Loucy (cell line): ENCODE measurements around the gene EMC10.

Experiments used
- EZH2phosphoT487 ChIP-seq: fragments of 200-600 bp; IDR thresholded peaks from 2 replicates; pipeline ENCODE4 v1.6.1; 2018; ENCODE audit warnings: antibody characterized with exemption, mild to moderate bottlenecking, moderate library complexity, borderline replicate concordance
- TF ChIP-seq, protein P1 (sequence below): fragments of 200-600 bp; sonication (generic); conservative IDR thresholded peaks from 2 replicates; pipeline ENCODE4 v1.5.1; 2014; ENCODE audit warnings: mild to moderate bottlenecking, antibody characterized with exemption, low read length

DNA sequence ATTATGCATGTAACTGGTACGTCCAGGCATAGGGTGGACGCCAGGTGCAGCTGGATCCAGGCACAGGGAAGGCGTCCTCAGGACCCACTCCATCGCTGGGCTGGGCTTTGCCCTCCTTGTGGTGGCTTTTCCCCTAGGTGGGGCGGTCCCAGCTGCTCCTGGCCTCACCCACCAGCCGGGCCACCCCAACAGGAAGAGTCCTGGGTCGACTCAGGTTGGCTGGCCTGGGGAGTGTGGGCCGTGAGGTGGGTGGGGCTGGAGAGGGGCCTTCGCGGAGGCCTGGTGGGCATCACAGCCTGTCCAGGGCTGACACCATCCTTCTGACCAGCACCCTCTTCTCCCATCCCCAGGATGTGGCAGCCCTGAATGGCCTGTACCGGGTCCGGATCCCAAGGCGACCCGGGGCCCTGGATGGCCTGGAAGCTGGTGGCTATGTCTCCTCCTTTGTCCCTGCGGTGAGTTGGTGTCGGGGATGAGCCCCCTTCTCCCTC, 3.5 kb downstream of the EMC10 start:
- TF ChIP-seq, protein P1, sequence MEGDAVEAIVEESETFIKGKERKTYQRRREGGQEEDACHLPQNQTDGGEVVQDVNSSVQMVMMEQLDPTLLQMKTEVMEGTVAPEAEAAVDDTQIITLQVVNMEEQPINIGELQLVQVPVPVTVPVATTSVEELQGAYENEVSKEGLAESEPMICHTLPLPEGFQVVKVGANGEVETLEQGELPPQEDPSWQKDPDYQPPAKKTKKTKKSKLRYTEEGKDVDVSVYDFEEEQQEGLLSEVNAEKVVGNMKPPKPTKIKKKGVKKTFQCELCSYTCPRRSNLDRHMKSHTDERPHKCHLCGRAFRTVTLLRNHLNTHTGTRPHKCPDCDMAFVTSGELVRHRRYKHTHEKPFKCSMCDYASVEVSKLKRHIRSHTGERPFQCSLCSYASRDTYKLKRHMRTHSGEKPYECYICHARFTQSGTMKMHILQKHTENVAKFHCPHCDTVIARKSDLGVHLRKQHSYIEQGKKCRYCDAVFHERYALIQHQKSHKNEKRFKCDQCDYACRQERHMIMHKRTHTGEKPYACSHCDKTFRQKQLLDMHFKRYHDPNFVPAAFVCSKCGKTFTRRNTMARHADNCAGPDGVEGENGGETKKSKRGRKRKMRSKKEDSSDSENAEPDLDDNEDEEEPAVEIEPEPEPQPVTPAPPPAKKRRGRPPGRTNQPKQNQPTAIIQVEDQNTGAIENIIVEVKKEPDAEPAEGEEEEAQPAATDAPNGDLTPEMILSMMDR, result no peak
- no peak for TF ChIP-seq EZH2phosphoT487
